Muscle layer of duodenum (tissue), 2 donors: Measurements from ENCODE around the gene ENTPD2.
A peak's percentile ranks its signal among the peaks of the same experiment; 100 is the strongest.

Experiments
- H3K27ac ChIP-seq: one replicate; pipeline ENCODE4 v1.7.0; 2013; ENCODE audit warnings: mild to moderate bottlenecking, low read length
- H3K27me3 ChIP-seq: one replicate; pipeline ENCODE4 v1.7.0; 2013; ENCODE audit warnings: low read depth, mild to moderate bottlenecking, control low read depth, low read length
- H3K36me3 ChIP-seq, 2 donors: one replicate each; pipeline ENCODE4 v1.7.0; 2013; ENCODE audit warnings: low read length in 2 of 2, control low read depth in 1 of 2, mild to moderate bottlenecking in 1 of 2; ENCODE audit not compliant: insufficient read depth in 2 of 2, control insufficient read depth in 1 of 2
- H3K4me1 ChIP-seq, 2 donors: one replicate each; pipeline ENCODE4 v1.7.0; 2013; ENCODE audit warnings: low read length in 2 of 2, mild to moderate bottlenecking in 2 of 2, control low read depth in 1 of 2, moderate library complexity in 1 of 2; ENCODE audit not compliant: insufficient read depth in 2 of 2, control insufficient read depth in 1 of 2
- H3K4me3 ChIP-seq, 2 donors: one replicate each; pipeline ENCODE4 v1.7.0; 2013; ENCODE audit warnings: low read length in 2 of 2, low read depth in 1 of 2, mild to moderate bottlenecking in 1 of 2
- H3K9me3 ChIP-seq, 2 donors: one replicate each; pipeline ENCODE4 v1.7.0; 2013; ENCODE audit warnings: low read length in 2 of 2, control low read depth in 1 of 2, mild to moderate bottlenecking in 1 of 2; ENCODE audit not compliant: control insufficient read depth in 1 of 2
- donor health status: healthy.

ENTPD2 gene

GRCh38 chr9:137086531-137087408 is 32.9 kb upstream of the ENTPD2 start, which contains the start of gene MAN1B1:
Gene MAN1B1, plus strand, starts transcription at chr9:137086985. Its CDS starts 15 bp downstream, at chr9:137087000.
- Histone ChIP-seq H3K4me1 (peaks cover 4 to 15% of the 10 kb centered on the region in 2 donors), H3K9me3 (no peaks in the 10 kb centered on the region), H3K4me3 (peak within 1 kb of the TSS; percentile 78 to 90), H3K36me3 (peaks cover 5 to 23% of the 10 kb centered on the region in 2 donors), H3K27ac (peak within 1 kb of the TSS; percentile 67), H3K27me3 (no peaks in the 10 kb centered on the region)

DNA sequence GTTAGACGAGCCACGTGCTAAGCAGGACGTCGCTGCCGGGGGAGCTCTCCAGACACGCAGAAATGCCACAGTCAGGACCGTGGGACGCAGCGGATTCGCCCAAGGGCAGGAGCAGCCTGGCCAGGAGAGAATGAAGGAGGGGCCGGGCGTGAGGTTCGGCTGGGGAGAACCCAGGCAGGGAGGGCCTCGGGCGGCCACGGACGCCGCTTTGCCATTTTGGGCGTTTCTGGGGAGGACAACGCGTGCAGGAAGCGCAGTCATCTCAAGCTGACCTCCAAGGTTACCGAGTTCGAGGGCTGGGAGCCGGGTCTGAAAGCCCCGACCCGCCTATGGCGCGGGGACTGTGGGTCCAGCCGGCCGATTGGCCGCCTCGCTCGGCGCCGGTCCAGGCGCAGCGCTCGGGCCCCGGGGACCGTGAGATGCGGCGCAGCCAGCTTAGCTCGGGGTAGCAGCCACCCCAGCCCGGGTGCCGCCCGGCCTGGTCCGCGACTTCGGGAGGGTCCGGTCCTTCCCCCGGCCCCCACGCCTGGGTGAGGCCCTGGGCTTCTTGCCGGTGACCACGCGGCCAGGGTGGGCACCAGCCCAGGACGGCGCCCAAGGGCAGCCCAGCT is 32.2 kb upstream of the ENTPD2 start:
- Histone ChIP-seq H3K4me1 (peaks cover 4 to 15% of the 10 kb centered on the region in 2 donors), H3K36me3 (peaks cover 7 to 25% of the 10 kb centered on the region in 2 donors), H3K27me3 (no peaks in the 10 kb centered on the region), H3K9me3 (no peaks in the 10 kb centered on the region), H3K4me3 (peak overlapping the region; percentile 78 to 90), H3K27ac (peak overlapping the region; percentile 67)

- Histone ChIP-seq H3K9me3 (no peaks in the 10 kb centered on the region), H3K36me3 (peaks cover 7 to 25% of the 10 kb centered on the region in 2 donors), H3K4me3 (no peak overlapping the region), H3K27ac (no peak overlapping the region), H3K27me3 (no peaks in the 10 kb centered on the region), H3K4me1 (peaks cover 4 to 15% of the 10 kb centered on the region in 2 donors)
Measured at GRCh38 chr9:137084526-137084925, 30.7 kb upstream of the ENTPD2 start.

- no peak overlapping the region for H3K4me3 ChIP-seq
- H3K36me3 ChIP-seq, result peaks cover 7 to 17% of the 10 kb centered on the region in 2 donors
- peaks cover 4 to 22% of the 10 kb centered on the region in 2 donors for H3K4me1 ChIP-seq
- no peaks in the 10 kb centered on the region for H3K27me3 ChIP-seq
- H3K9me3 ChIP-seq, result no peaks in the 10 kb centered on the region
- H3K27ac ChIP-seq, result peak overlapping the region; percentile 60
Measured at GRCh38 chr9:137083394-137084004, 29.6 kb upstream of the ENTPD2 start.

- no peaks in the 10 kb centered on the region for H3K27me3 ChIP-seq
- H3K36me3 ChIP-seq, result peaks cover 7 to 17% of the 10 kb centered on the region in 2 donors
- H3K4me1 ChIP-seq, result peaks cover 4 to 27% of the 10 kb centered on the region in 2 donors
- no peaks in the 10 kb centered on the region for H3K9me3 ChIP-seq
- H3K4me3 ChIP-seq, result no peak overlapping the region
- peak overlapping the region; percentile 20 for H3K27ac ChIP-seq
Measured at GRCh38 chr9:137082925-137083290, 29.0 kb upstream of the ENTPD2 start.

DNA sequence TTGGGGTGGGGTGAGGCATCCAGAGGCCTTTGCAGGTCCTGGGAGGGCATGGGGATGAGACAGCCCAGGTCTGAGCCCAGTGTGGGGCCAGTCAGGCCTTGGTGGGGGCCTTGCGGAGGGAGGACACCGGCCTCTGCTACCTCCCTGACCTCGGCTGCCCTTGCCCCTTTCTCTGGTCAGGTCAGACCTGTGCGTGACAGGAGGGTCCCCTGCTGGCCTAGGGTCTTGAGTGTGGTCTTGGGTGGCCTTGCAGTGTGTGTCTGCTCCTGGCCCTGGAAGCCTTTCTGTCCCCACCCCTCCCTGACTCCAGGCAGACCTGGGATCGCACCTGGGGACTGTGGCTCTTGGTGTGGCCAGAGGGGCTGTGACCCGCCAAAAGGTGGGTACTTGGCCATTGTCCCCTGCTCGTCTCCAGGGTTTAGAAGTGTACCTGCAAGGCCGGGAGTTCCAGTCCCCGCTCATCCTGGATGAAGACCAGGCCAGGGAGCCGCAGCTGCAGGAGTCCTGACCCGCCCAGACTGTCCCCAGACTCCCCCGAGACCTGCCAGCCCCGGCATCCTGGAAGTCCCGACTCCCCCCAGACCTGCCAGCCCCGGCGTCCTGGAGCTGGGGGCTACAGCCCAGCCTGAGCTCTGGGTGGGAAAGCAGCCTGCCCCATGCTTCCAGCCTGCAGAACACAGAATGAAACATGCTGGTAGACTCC is 28.5 kb upstream of the ENTPD2 start:
- Histone ChIP-seq H3K9me3 (no peaks in the 10 kb centered on the region), H3K4me3 (no peak overlapping the region), H3K36me3 (peaks cover 7 to 17% of the 10 kb centered on the region in 2 donors), H3K4me1 (peaks cover under 1 to 25% of the 10 kb centered on the region in 2 donors), H3K27ac (no peak overlapping the region), H3K27me3 (no peaks in the 10 kb centered on the region)

GRCh38 chr9:137080260-137081122 is 26.6 kb upstream of the ENTPD2 start:
- Histone ChIP-seq H3K36me3 (peaks cover 7 to 17% of the 10 kb centered on the region in 2 donors), H3K4me1 (peaks cover 0 to 22% of the 10 kb centered on the region in 2 donors)

DNA sequence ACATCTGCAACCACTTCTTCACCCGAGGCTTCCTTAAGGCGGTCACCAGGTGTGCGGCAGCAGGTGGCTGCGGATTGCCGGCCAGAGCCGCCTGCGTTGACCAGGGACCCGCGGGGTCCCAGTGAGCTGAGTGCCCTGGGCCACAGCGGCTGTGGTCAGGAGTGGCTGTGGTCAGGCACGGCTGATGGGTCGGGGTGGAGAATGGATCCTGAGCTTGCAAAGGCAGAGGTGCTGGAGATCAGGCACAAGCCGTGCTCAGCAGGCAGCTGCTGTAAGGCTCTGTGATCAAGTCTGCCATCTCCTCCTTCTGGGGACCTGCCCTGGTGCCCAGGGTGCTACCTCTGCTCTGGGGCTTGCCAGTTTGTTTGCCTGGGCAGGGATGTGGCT is 25.5 kb upstream of the ENTPD2 start:
- peaks cover 7 to 17% of the 10 kb centered on the region in 2 donors for H3K36me3 ChIP-seq
- no peaks in the 10 kb centered on the region for H3K27me3 ChIP-seq
- no peak overlapping the region for H3K4me3 ChIP-seq
- peaks cover 0 to 21% of the 10 kb centered on the region in 2 donors for H3K4me1 ChIP-seq
- no peak overlapping the region for H3K27ac ChIP-seq
- no peaks in the 10 kb centered on the region for H3K9me3 ChIP-seq

More at GRCh38 chr9:137080260-137081122, 26.6 kb upstream of the ENTPD2 start:
- Histone ChIP-seq H3K4me3 (no peak overlapping the region), H3K9me3 (no peaks in the 10 kb centered on the region), H3K27me3 (no peaks in the 10 kb centered on the region), H3K27ac (no peak overlapping the region)

GRCh38 chr9:137078701-137079400 is 25.0 kb upstream of the ENTPD2 start:
- no peak overlapping the region for H3K27ac ChIP-seq
- peaks cover 0 to 21% of the 10 kb centered on the region in 2 donors for H3K4me1 ChIP-seq
- no peaks in the 10 kb centered on the region for H3K9me3 ChIP-seq
- peaks cover 7 to 17% of the 10 kb centered on the region in 2 donors for H3K36me3 ChIP-seq
- H3K4me3 ChIP-seq, result peak overlapping the region in 1 of 2 donors; percentile 71
- H3K27me3 ChIP-seq, result no peaks in the 10 kb centered on the region
